Kidney epithelial cell (primary cell): ENCODE measurements around the gene DEDD2. TPM values are rescaled to one million over a fixed set of nuclear protein-coding genes. Genes with fewer than 3 reads are reported as not detected.
A peak's percentile ranks its signal among the peaks of the same experiment; 100 is the strongest.

ENCODE experiments used
- DNase-seq: peaks from one replicate; pipeline ENCODE4 v3.0.0-alpha.2; 2010; ENCODE audit warnings: low read depth
- H3K27me3 ChIP-seq: 2 replicates; pipeline ENCODE4 v1.6.0; 2011; ENCODE audit warnings: low read length; ENCODE audit not compliant: control insufficient read depth, insufficient read depth
- H3K36me3 ChIP-seq: 2 replicates; pipeline ENCODE4 v1.5.1; 2011; ENCODE audit warnings: low read length; ENCODE audit not compliant: control insufficient read depth, insufficient read depth
- H3K4me3 ChIP-seq: 2 replicates; pipeline ENCODE4 v1.5.1; 2011; ENCODE audit warnings: low read depth, mild to moderate bottlenecking, control low read depth, low read length
- CTCF ChIP-seq: IDR thresholded peaks from 2 replicates; pipeline ENCODE4 v1.5.1; 2011; ENCODE audit warnings: mild to moderate bottlenecking, moderate library complexity, low read length, control low read depth, inconsistent platforms; ENCODE audit not compliant: insufficient read depth, poor library complexity, severe bottlenecking
- total RNA-seq: library from RNA; depleted of rRNA; stranded (reverse); fragments of >200 nt; gene quantifications from 2 replicates; pipeline ENCODE4 v1.2.3, GENCODE V29; 2015

Gene DEDD2
- total RNA-seq, 1 donor from 2014 or later: 47.3 TPM

DNA sequence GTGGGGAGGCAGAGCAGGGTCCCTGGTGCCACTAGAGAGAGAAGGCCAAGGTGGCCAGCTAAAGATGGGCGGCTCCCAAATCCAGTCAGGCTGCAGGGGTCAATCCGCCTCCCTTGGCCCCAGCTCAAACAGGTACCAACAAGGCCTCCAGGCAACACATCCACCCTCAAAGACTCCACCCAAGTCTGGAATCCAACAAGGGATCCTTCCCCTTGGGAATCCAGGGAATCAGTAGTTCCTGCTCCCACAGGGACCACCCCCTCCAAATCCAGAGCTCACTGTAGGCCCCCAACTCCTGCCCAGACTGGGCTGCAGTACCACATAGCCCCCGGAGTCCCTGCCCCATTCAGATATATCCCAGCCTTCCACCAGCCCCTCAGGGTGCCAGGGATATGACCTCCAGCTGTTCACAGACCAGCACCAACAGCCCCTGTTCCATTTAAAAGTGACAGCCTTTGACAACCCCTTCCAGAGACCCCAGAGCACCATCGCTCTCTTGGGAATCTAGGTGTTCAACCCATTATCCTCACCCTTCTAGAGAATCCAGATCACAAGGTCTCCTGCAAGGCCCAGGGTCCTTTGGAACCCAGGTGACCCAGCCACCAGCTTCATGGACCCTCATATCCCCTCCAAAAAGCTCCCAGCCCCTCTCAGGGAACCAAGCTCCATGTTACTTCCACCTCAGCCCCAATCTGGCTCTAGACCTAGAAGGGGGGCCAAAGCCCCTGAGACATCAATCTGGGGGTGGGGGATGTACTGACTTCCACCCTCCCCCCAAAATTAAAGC is 34.3 kb upstream of the DEDD2 start:
- DNase-seq: no peak
- no peaks in the 10 kb centered on the region for H3K27me3 ChIP-seq
- H3K4me3 ChIP-seq: no peak overlapping the region
- no peak for TF ChIP-seq CTCF
- H3K36me3 ChIP-seq: peaks cover 3% of the 10 kb centered on the region

- H3K36me3 ChIP-seq: peaks cover 3% of the 10 kb centered on the region
- DNase-seq: no peak
- no peaks in the 10 kb centered on the region for H3K27me3 ChIP-seq
- no peak for TF ChIP-seq CTCF
- peak overlapping the region; percentile 4 for H3K4me3 ChIP-seq
Measured at GRCh38 chr19:42250666-42251531, 33.4 kb upstream of the DEDD2 start.

DNA sequence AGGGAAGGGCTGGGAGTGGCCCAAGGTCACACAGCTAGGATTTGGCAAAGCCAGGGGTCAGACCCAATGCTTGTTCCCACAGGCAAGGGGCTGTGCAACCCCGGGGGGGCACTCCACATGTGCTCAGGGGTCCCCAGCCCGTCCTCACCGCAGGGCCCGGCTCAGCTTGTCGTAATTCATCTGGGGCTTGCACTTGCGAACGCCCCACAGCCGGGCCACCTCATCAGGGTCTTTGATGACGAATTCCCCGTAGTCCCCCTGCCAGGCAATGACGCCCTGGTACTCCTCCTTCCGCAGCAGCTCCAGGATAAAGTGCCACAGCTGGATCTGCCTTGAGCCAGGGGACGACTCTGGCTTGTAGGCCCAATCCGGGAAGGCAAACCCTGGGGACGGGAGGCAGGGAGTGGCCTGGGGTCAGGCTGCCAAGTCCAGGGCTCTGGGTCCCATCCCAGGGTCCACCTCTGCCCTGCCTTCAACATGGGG is 32.7 kb upstream of the DEDD2 start:
- DNase-seq: no peak
- H3K4me3 ChIP-seq: no peak overlapping the region
- TF ChIP-seq CTCF: no peak

DNA sequence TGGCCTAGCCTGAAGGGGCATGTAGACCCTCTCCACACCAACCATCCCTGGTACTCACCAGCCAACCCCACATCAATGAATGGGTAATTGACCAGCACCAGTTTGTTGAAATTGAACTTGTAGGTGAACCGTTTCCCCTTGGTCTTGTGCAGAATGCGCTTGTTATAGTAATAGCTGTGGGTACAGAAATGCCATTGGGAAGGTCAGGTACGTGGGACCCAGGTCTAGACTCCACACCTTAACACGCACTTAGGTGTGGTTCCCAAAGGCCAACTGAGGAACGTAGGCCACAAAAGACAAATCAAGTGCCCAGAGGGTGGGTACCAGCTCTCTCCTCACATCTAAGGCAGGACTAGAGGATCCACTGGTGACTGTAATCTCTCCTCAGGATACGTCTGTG is 32.3 kb upstream of the DEDD2 start:
- peaks cover 3% of the 10 kb centered on the region for H3K36me3 ChIP-seq
- no peak for TF ChIP-seq CTCF

More for the DNA sequence above, 32.7 kb upstream of the DEDD2 start:
- Histone ChIP-seq H3K27me3 (no peaks in the 10 kb centered on the region), H3K36me3 (peaks cover 3% of the 10 kb centered on the region)

GRCh38 chr19:42249149-42249750 is 31.8 kb upstream of the DEDD2 start:
- DNase-seq: no peak
- Histone ChIP-seq H3K36me3 (peaks cover 3% of the 10 kb centered on the region), H3K27me3 (no peaks in the 10 kb centered on the region), H3K4me3 (no peak overlapping the region)
- TF ChIP-seq CTCF: no peak

More for the DNA sequence above, 32.3 kb upstream of the DEDD2 start:
- Histone ChIP-seq H3K4me3 (no peak overlapping the region), H3K27me3 (no peaks in the 10 kb centered on the region)
- no peak for DNase-seq
